ENCODE results near the gene MYOZ2. TPM values are rescaled to one million over a fixed set of nuclear protein-coding genes. Genes with fewer than 3 reads are reported as not detected.

MYOZ2 gene
- total RNA-seq, 2 experiments from 2014 or later = not detected

- no peaks in the 10 kb centered on the region for H3K27me3 Mint-ChIP-seq
- POLR2A ChIA-PET = no interaction called here
- no peak overlapping the region for H3K4me3 Mint-ChIP-seq
- H3K9me3 Mint-ChIP-seq (ENCODE audit: low read depth) = peaks cover 3% of the 10 kb centered on the region
- H3K27ac Mint-ChIP-seq = no peak overlapping the region
- ATAC-seq (peak; percentile 53), DNase-seq (no peak)
- CTCF ChIA-PET = interaction anchor here (1.0 kb wide), 1 partner anchor 18 kb away, joined by 3 read pairs; no protein-coding TSS in a partner anchor
- peaks cover 24% of the 10 kb centered on the region for H3K4me1 Mint-ChIP-seq
- intact Hi-C loops (cut with DNase I, micrococcal nuclease) = no loop called here
- H3K36me3 Mint-ChIP-seq (ENCODE audit: low read depth) = peaks cover 30% of the 10 kb centered on the region
Measured at GRCh38 chr4:119227690-119228089, 92.1 kb downstream of the MYOZ2 start.

DNA sequence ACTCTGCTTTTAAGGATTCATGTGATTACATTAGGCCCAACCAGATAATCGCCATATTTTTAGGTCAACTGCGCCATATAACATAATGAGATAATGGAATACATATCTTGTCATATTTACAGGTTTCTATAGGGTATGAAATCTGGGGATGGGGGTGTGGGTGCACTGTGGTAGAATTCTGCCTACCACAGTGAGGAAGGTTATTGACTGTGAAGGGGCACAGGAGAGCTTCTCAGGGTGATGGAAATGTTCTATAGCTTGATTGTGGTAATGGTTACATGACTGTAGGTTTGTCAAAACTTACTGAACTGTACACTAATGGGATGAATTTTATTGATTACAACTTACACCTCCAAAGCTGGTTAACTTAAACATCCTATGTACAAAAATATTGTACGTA lies 92.8 kb downstream of the MYOZ2 start:
- H3K36me3 Mint-ChIP-seq (ENCODE audit: low read depth) = peaks cover 27% of the 10 kb centered on the region
- no peaks in the 10 kb centered on the region for H3K27me3 Mint-ChIP-seq
- H3K27ac Mint-ChIP-seq = no peak overlapping the region
- intact Hi-C loops (cut with DNase I, micrococcal nuclease) = no loop called here
- peaks cover 3% of the 10 kb centered on the region for H3K9me3 Mint-ChIP-seq (ENCODE audit: low read depth)
- ATAC-seq (peak; percentile 19), DNase-seq (no peak)
- ChIA-PET POLR2A (no interaction called here), CTCF (interaction anchor here (0.6 to 1.4 kb wide), 3 partner anchors 9 to 827 kb away, joined by 3 to 4 read pairs (median 3); no protein-coding TSS in a partner anchor)
- no peak overlapping the region for H3K4me3 Mint-ChIP-seq
- peaks cover 31% of the 10 kb centered on the region for H3K4me1 Mint-ChIP-seq

DNA sequence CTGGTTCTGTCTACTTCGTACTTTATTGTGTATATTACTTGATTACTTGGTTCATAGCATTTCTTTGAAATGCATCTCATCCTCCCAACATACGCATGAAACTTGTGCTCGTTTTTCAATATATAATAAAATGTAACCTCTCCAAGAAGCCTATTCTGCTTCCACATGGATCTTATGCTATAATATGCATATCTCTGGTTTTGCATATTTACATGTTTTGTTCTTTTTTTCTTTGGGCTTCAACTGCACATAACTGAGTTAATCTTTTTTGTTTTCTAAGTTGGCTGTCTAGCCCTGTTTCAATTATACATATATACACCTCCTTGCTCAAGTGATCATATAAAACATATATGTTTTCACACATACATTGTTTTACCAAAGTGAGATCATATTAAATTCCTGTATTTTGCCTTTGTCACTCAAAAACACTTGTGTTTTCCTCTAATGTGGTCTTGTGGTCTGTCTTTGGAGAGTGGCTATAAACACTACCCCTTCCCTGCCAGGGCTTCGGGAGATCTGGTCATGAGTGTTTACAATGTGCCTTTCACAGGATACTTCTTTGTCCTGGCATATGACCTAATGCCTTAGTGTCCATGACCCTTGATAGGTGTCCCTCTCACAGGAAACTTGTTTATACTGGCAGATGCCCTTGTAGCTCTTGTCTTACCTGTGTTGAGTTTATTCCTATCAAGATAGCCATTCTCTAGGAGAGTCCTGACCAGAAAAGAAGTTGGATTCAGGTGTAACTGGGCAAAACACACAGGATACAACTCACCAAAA lies 94.5 kb downstream of the MYOZ2 start:
- no peaks in the 10 kb centered on the region for H3K9me3 Mint-ChIP-seq (ENCODE audit: low read depth)
- H3K27me3 Mint-ChIP-seq = no peaks in the 10 kb centered on the region
- intact Hi-C loops (cut with DNase I, micrococcal nuclease) = no loop called here
- H3K4me3 Mint-ChIP-seq = no peak overlapping the region
- no peak for DNase-seq
- POLR2A ChIA-PET = no interaction called here
- CTCF ChIA-PET = interaction anchor here (0.5 to 0.7 kb wide), 2 partner anchors 75 to 188 kb away, joined by 3 read pairs; no protein-coding TSS in a partner anchor
- no peak for ATAC-seq
- peaks cover 43% of the 10 kb centered on the region for H3K4me1 Mint-ChIP-seq
- H3K27ac Mint-ChIP-seq = no peak overlapping the region
- peaks cover 20% of the 10 kb centered on the region for H3K36me3 Mint-ChIP-seq (ENCODE audit: low read depth)

DNA sequence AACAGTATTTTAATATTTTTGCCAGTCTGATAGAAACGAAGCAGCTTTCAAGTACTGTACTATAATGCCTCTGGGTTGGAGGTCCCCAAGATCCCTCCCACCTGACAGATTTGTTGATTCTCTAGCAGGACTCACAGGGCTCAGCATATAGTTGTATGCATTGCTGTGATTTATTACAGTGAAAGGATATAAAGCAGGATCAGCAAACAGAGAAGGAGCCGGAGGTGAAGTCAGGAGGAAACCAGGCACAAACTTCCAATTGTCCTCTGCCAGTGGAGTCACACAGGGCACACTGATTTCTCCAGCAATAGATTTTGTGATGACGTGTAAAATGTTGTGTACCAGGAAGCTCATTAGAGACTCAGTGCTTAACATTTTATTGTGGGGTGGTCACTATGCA lies 95.9 kb downstream of the MYOZ2 start:
- H3K27me3 Mint-ChIP-seq = no peaks in the 10 kb centered on the region
- ChIA-PET POLR2A (interaction anchor here (1.1 kb wide), 1 partner anchor 19 kb away, joined by 3 read pairs; no protein-coding TSS in a partner anchor), CTCF (no interaction called here)
- H3K27ac Mint-ChIP-seq = no peak overlapping the region
- H3K4me1 Mint-ChIP-seq = peaks cover 54% of the 10 kb centered on the region
- H3K36me3 Mint-ChIP-seq (ENCODE audit: low read depth) = peaks cover 31% of the 10 kb centered on the region
- intact Hi-C loops (cut with DNase I, micrococcal nuclease) = no loop called here
- H3K4me3 Mint-ChIP-seq = no peak overlapping the region
- ATAC-seq (no peak), DNase-seq (no peak)
- H3K9me3 Mint-ChIP-seq (ENCODE audit: low read depth) = no peaks in the 10 kb centered on the region

GRCh38 chr4:119232286-119232685 lies 96.7 kb downstream of the MYOZ2 start:
- Mint-ChIP-seq H3K27ac (no peak overlapping the region), H3K27me3 (no peaks in the 10 kb centered on the region), H3K9me3 (ENCODE audit: low read depth) (no peaks in the 10 kb centered on the region), H3K36me3 (ENCODE audit: low read depth) (peaks cover 35% of the 10 kb centered on the region), H3K4me3 (no peak overlapping the region), H3K4me1 (peaks cover 60% of the 10 kb centered on the region)
- ATAC-seq = no peak
- ChIA-PET POLR2A (no interaction called here), CTCF (interaction anchor here (0.9 to 1.2 kb wide), 2 partner anchors 10 to 19 kb away, joined by 3 to 4 read pairs; no protein-coding TSS in a partner anchor)
- intact Hi-C loops (cut with DNase I, micrococcal nuclease) = no loop called here
- no peak for DNase-seq

DNA sequence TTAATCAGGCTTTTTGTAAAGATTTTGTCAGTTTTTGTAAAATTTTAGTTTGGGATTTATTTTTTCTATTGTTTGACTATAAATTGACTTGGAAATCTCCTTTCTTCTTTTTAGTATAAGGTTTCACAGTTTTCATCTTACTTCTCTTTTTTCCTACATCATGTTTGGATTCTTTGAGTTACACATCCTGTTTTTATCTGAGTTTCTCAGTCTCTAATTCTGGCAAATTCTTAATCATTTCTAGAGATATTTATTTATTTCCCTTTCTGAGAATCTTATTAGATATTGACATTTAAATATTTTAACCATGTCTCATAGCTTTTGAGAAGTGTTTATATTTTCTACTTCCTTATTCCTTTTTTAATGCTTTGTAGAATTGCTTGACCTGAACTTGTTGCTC lies 97.6 kb downstream of the MYOZ2 start:
- Mint-ChIP-seq H3K36me3 (ENCODE audit: low read depth) (peaks cover 37% of the 10 kb centered on the region), H3K4me1 (peaks cover 61% of the 10 kb centered on the region), H3K9me3 (ENCODE audit: low read depth) (no peaks in the 10 kb centered on the region), H3K27ac (peak overlapping the region; percentile 77), H3K27me3 (no peaks in the 10 kb centered on the region), H3K4me3 (no peak overlapping the region)
- DNase-seq = no peak
- POLR2A ChIA-PET = no interaction called here
- ATAC-seq = no peak
- intact Hi-C loops (cut with DNase I, micrococcal nuclease) = no loop called here
- CTCF ChIA-PET = interaction anchor here (0.6 to 1.2 kb wide), 3 partner anchors 11 to 88 kb away, joined by 3 read pairs; no protein-coding TSS in a partner anchor

DNA sequence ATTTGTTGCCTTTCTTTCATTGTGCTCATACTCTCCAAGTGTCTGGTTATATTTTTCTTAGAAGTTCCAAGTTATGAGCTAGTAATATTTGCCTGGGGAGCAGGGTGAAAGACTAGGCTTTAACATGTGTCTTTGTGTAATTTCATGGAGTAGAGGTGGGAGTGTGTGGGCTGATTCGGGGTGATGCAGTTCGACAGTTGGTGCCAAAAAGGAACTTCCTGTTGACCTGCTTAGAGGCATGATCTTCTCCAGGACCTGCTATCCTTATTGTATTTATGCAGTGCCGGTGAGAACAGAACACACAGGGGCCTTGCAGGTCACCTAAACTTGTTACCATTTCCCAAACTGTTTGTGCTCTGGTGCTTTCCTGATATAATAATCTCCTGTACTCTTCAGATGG lies 98.1 kb downstream of the MYOZ2 start:
- no peaks in the 10 kb centered on the region for H3K27me3 Mint-ChIP-seq
- CTCF ChIA-PET = interaction anchor here (0.9 kb wide), 1 partner anchor 87 kb away, joined by 3 read pairs; no protein-coding TSS in a partner anchor
- peak overlapping the region; percentile 77 for H3K27ac Mint-ChIP-seq
- H3K9me3 Mint-ChIP-seq (ENCODE audit: low read depth) = no peaks in the 10 kb centered on the region
- intact Hi-C loops (cut with DNase I, micrococcal nuclease) = no loop called here
- ATAC-seq (no peak), DNase-seq (no peak)
- H3K36me3 Mint-ChIP-seq (ENCODE audit: low read depth) = peaks cover 33% of the 10 kb centered on the region
- POLR2A ChIA-PET = no interaction called here
- peaks cover 61% of the 10 kb centered on the region for H3K4me1 Mint-ChIP-seq
- no peak overlapping the region for H3K4me3 Mint-ChIP-seq

DNA sequence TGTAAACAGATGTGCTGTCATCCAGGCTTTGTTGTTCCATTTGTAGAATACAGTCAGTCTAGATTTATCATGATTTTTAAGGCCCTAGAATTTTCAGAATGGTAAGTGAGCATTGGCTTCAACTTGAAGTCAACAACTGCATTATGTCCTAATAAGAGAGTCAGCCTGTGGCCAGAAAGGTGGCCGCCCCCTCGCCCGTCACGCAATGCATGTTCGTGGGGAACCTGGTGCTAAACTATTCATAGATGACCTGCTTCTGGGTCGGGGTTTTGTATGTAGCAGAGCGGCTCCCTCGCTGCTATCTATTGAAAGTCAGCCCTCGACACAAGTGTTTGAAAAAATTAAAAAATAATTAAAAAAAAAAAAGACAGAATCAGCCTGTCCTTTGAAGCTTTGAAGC lies 101.6 kb downstream of the MYOZ2 start:
- Mint-ChIP-seq H3K36me3 (ENCODE audit: low read depth) (peaks cover 22% of the 10 kb centered on the region), H3K4me1 (peaks cover 52% of the 10 kb centered on the region), H3K27me3 (no peaks in the 10 kb centered on the region), H3K9me3 (ENCODE audit: low read depth) (no peaks in the 10 kb centered on the region), H3K27ac (no peak overlapping the region), H3K4me3 (no peak overlapping the region)
- intact Hi-C loops (cut with DNase I, micrococcal nuclease) = loop anchor here in 1 of 2 experiments (5.0 kb wide), 1 partner anchor 50 kb away; no protein-coding TSS in a partner anchor
- DNase-seq (no peak), ATAC-seq (no peak)
- POLR2A ChIA-PET = interaction anchor here (1.2 kb wide), 1 partner anchor 24 kb away, joined by 15 read pairs; the partner anchor contains the start of gene USP53
- CTCF ChIA-PET = interaction anchor here (0.9 to 1.6 kb wide), 5 partner anchors 9 to 196 kb away, joined by 4 to 9 read pairs (median 4); partner anchors contain the start of gene USP53

Other genes starting within 250 kb of the MYOZ2 start
- under 1 TPM; 0.16 to 0.28 TPM for gene SYNPO2, start 247.0 kb upstream of the MYOZ2 start, total RNA-seq
- 10 to 100 TPM; 11.4 to 14.0 TPM for gene USP53, start 76.9 kb downstream of the MYOZ2 start, total RNA-seq
- not detected for gene FABP2, start 186.3 kb downstream of the MYOZ2 start, total RNA-seq

Measured in activated CD4-positive, alpha-beta T cell treated with anti-CD3 and anti-CD28 coated beads for 36 hours (primary cell).